GM12878 (cell line): Measurements from ENCODE around the gene TRAF5. TPM values are rescaled to one million over a fixed set of nuclear protein-coding genes. Genes with fewer than 3 reads are reported as not detected.
A peak's percentile ranks its signal among the peaks of the same experiment; 100 is the strongest.

Experiments
- ATAC-seq: fragments of 200-7000 bp; cut with Tn5 transposase; 3 replicates; pipeline ENCODE4 v1.9.1; 2020; ENCODE audit warnings: mild to moderate bottlenecking, moderate library complexity
- BruUV-seq: library from RNA; stranded (reverse); fragments of 400-500 nt; replicated peaks from 2 replicates; lab custom pipeline; 2021; lab: Mats Ljungman, UMichigan
- CTCF ChIA-PET: fragments of 300-600 bp; sonication (Branson Sonifier 250); formaldehyde crosslinking; extraction: SDS; loops from one replicate; lab custom pipeline; 2021; ENCODE audit warnings: inconsistent platforms; lab: Yijun Ruan, JAX
- POLR2A ChIA-PET: fragments of 350-600 bp; formaldehyde crosslinking; extraction: SDS; loops from one replicate; lab custom pipeline; 2021; ENCODE audit warnings: inconsistent platforms; lab: Charles Lee
- RAD21 ChIA-PET: fragments of 300-600 bp; sonication (Branson Sonifier 250); formaldehyde crosslinking; loops from one replicate; lab custom pipeline; 2023; ENCODE audit warnings: antibody characterized with exemption; ENCODE audit not compliant: unreplicated experiment; lab: Charles Lee
- SMC1A ChIA-PET: fragments of 300-600 bp; sonication (Branson Sonifier 250); formaldehyde crosslinking; loops from one replicate; lab custom pipeline; 2023; ENCODE audit not compliant: unreplicated experiment, uncharacterized antibody; lab: Charles Lee
- DNase-seq: peaks from one replicate; pipeline ENCODE4 v3.0.0-alpha.2; 2011; ENCODE audit warnings: low read depth, low spot score
- FAIRE-seq: peaks from 3 replicates; lab custom pipeline; 2011; peaks lifted over from hg19 to GRCh38; lab: Jason Lieb, UNC
- H2AFZ ChIP-seq: 2 replicates; pipeline ENCODE4 v1.6.0; 2011; ENCODE audit warnings: low read depth, low read length, control low read depth; ENCODE audit not compliant: control insufficient read depth
- H3K27ac ChIP-seq: 2 replicates; pipeline ENCODE4 v1.5.1; 2011; ENCODE audit warnings: control low read depth; ENCODE audit not compliant: control insufficient read depth, insufficient read depth
- H3K27me3 ChIP-seq, 2 experiments: replicated peaks in 1 of 2; 2 replicates each; pipeline versions ENCODE4 v1.6.0 to v1.6.1; 2011; ENCODE audit warnings: low read length in 1 of 2; ENCODE audit not compliant: control insufficient read depth in 2 of 2, insufficient read depth in 2 of 2
- H3K36me3 ChIP-seq, 2 experiments: 2 replicates each; pipeline ENCODE4 v1.5.1; 2011; ENCODE audit warnings: low read length in 1 of 2; ENCODE audit not compliant: control insufficient read depth in 2 of 2, insufficient read depth in 2 of 2
- H3K4me1 ChIP-seq: 2 replicates; pipeline ENCODE4 v1.6.1; 2011; ENCODE audit warnings: mild to moderate bottlenecking, low read length, moderate library complexity, mixed read lengths; ENCODE audit not compliant: control insufficient read depth, insufficient read depth
- H3K4me2 ChIP-seq: 2 replicates; pipeline ENCODE4 v1.6.0; 2011; ENCODE audit warnings: control low read depth; ENCODE audit not compliant: control insufficient read depth, insufficient read depth
- H3K4me3 ChIP-seq: fragments of 200-600 bp; sonication (generic); 2 replicates; pipeline ENCODE4 v1.5.1; 2016
- H3K79me2 ChIP-seq: 2 replicates; pipeline ENCODE4 v1.6.0; 2011; ENCODE audit warnings: low read length; ENCODE audit not compliant: control insufficient read depth, insufficient read depth
- H3K9ac ChIP-seq: 2 replicates; pipeline ENCODE4 v1.8.0; 2011; ENCODE audit warnings: low read length, control low read depth, mixed read lengths; ENCODE audit not compliant: control insufficient read depth, insufficient read depth
- H3K9me3 ChIP-seq: replicated peaks from 3 replicates; pipeline ENCODE4 v1.5.1; 2011; ENCODE audit warnings: mild to moderate bottlenecking, low read length; ENCODE audit not compliant: control insufficient read depth, insufficient read depth
- H4K20me1 ChIP-seq: 2 replicates; pipeline ENCODE4 v1.6.0; 2011; ENCODE audit not compliant: control insufficient read depth, insufficient read depth
- CBX3 ChIP-seq: fragments of 200-600 bp; sonication (generic); IDR thresholded peaks from 2 replicates; pipeline ENCODE4 v1.6.1; 2016; ENCODE audit warnings: low read depth, borderline replicate concordance
- E4F1 ChIP-seq: fragments of 450-650 bp; IDR thresholded peaks from 2 replicates; pipeline ENCODE4 v1.6.1; 2018; ENCODE audit warnings: borderline replicate concordance, mild to moderate bottlenecking; ENCODE audit not compliant: partially characterized antibody
- EP300 ChIP-seq, 2 experiments: fragments of 150-350 bp in 1 of 2; IDR thresholded peaks; 2 replicates each; pipeline ENCODE4 v1.6.1; 2011 to 2012; ENCODE audit warnings: low read depth in 2 of 2, low read length in 2 of 2, borderline replicate concordance in 1 of 2, improper control_type of control experiment in 1 of 2, inconsistent platforms in 1 of 2; ENCODE audit not compliant: control insufficient read depth in 1 of 2
- RBBP5 ChIP-seq: fragments of 200-600 bp; sonication (generic); conservative IDR thresholded peaks from 2 replicates; pipeline ENCODE4 v1.6.1; 2016
- RELB ChIP-seq: fragments of 450-650 bp; IDR thresholded peaks from 2 replicates; pipeline ENCODE4 v1.6.1; 2017; ENCODE audit warnings: low read depth, mild to moderate bottlenecking, moderate library complexity
- YBX1 ChIP-seq: fragments of 450-650 bp; IDR thresholded peaks from 2 replicates; pipeline ENCODE4 v1.6.1; 2016; ENCODE audit warnings: antibody characterized with exemption
- ZNF687 ChIP-seq: fragments of 450-650 bp; IDR thresholded peaks from 2 replicates; pipeline ENCODE4 v1.6.1; 2017; ENCODE audit warnings: mild to moderate bottlenecking, moderate library complexity
- WGBS: methylation state at CpG from one replicate; pipeline ENCODE4 v1.1.6; 2016; ENCODE audit warnings: low lambda C conversion rate; ENCODE audit not compliant: insufficient replicate concordance, insufficient coverage; ENCODE audit errors: missing lambda C conversion rate; 5-methylcytosine and 5-hydroxymethylcytosine counted together
- in situ Hi-C: fragments of 300-500 bp; cut with MboI; formaldehyde crosslinking; loops from 9 replicates; pipeline ENCODE4 v1.14.3; 2018; ENCODE audit warnings: mixed read lengths
- intact Hi-C: fragments of 100-400 bp; cut with micrococcal nuclease; formaldehyde crosslinking; loops from one replicate; pipeline ENCODE4 v1.14.2; 2022; ENCODE audit not compliant: unreplicated experiment
- polyA plus RNA-seq, 11 experiments: library from polyadenylated mRNA; depleted of rRNA in 4 of 11; unstranded in 6 of 11; stranded (reverse) in 5 of 11; fragments of >200 nt; fragmentation: Nextera tagmentation in 4 of 11; fragmentation: Illumina TruSeq in 1 of 11; extraction: Ambion mirVana in 4 of 11; extraction: Trizol in 1 of 11; gene quantifications; 1 replicate in 1 of 11; 2 replicates in 10 of 11; pipeline versions ENCODE4 v1.2.1 to v1.2.3, GENCODE V29; 2011 to 2016; ENCODE audit warnings: inconsistent platforms in 2 of 11, missing spikeins in 2 of 11, low read depth in 1 of 11
- total RNA-seq, 4 experiments: library from RNA; depleted of rRNA in 3 of 4; stranded (reverse); fragments of >200 nt in 3 of 4; fragmentation: Illumina TruSeq in 1 of 4; extraction: Trizol in 1 of 4; gene quantifications; 2 replicates each; pipeline versions ENCODE4 v1.2.1 to v1.2.3, GENCODE V29; 2013 to 2021

Gene TRAF5
- total and polyA plus RNA-seq, 10 of the 15 experiments (the other 5 are each of a cell fraction or from before 2014, with no cell fraction given): 10.6 to 36.5 (median 26.3) TPM

DNA sequence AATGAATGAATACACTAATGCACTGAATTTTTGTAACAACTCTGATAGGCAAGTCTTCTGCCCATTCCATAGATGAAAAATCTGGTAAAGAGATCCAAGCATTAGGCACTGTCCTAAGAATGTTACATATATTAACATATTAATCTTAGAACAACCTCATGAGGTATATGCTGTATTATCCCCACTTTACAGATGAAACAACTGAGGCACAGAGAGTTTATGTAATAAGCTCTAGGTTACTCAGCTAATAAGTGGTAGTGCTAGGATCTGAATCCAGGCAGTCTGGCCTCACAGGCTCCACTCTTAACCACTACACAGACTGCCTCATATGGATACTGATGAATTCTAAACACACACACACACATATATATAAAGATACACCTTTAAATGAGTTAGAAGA lies 52.8 kb downstream of the TRAF5 start (continued):
- no peak for TF ChIP-seq ZNF687
- TF ChIP-seq EP300 (IDR thresholded peaks at IDR 0.05; ENCODE audit: borderline replicate concordance in 1 of 2, control insufficient read depth in 1 of 2, low read depth in 2 of 2, low read length in 2 of 2): no peak
- no peak for TF ChIP-seq RBBP5
- TF ChIP-seq, all 136 proteins: peak for 0

GRCh38 chr1:211381481-211382181 lies 55.0 kb downstream of the TRAF5 start:
- peak overlapping the region; percentile 61 for H3K4me2 ChIP-seq
- H3K27me3 ChIP-seq: no peaks in the 10 kb centered on the region
- ATAC-seq (peak; percentile 22), DNase-seq (no peak), FAIRE-seq (peak; percentile 75)
- H2AFZ ChIP-seq: peak overlapping the region; percentile 71; the same call in 1 of the 2 replicates
- H3K9ac ChIP-seq: no peak overlapping the region
- SMC1A ChIA-PET: interaction anchor here (1.0 to 2.6 kb wide), 6 partner anchors 43 to 59 kb away, joined by 3 to 12 read pairs (median 6); no protein-coding TSS in a partner anchor
- WGBS: 35% methylated on average over 5 of the region's 5 CpGs
- CTCF ChIA-PET: interaction anchor here (0.6 to 2.2 kb wide), 3 partner anchors 57 to 95 kb away, joined by 3 to 10 read pairs (median 4); no protein-coding TSS in a partner anchor
- in situ Hi-C loops: no loop called here
- H3K79me2 ChIP-seq: peaks cover 12% of the 10 kb centered on the region
- intact Hi-C loops: loop anchor here (2.0 to 5.0 kb wide), 2 partner anchors 55 to 131 kb away; partner anchors contain the start of gene TRAF5
- H3K27ac ChIP-seq: peak overlapping the region; percentile 95; the same call in 1 of the 2 replicates
- H3K4me1 ChIP-seq: peaks cover 7% of the 10 kb centered on the region
- H3K36me3 ChIP-seq: no peaks in the 10 kb centered on the region; a peak in 1 of 4 replicates
- BruUV-seq: no TSS peak
- H3K4me3 ChIP-seq: peak overlapping the region; percentile 76
- H4K20me1 ChIP-seq: no peaks in the 10 kb centered on the region
- RAD21 ChIA-PET: interaction anchor here (0.9 to 2.2 kb wide), 4 partner anchors 34 to 58 kb away, joined by 3 to 5 read pairs (median 4); no protein-coding TSS in a partner anchor
- no peaks in the 10 kb centered on the region for H3K9me3 ChIP-seq
- POLR2A ChIA-PET: interaction anchor here (1.0 to 1.7 kb wide), 3 partner anchors 35 to 54 kb away, joined by 4 to 9 read pairs (median 4); no protein-coding TSS in a partner anchor
- TF ChIP-seq E4F1: no peak
- no peak for TF ChIP-seq CBX3
- TF ChIP-seq YBX1: no peak
- TF ChIP-seq RELB: no peak
